IMR-90 (cell line): ENCODE results near the gene SVEP1. TPM values are rescaled to one million over a fixed set of nuclear protein-coding genes. Genes with fewer than 3 reads are reported as not detected.

Experiments
- ATAC-seq: fragments of 200-7000 bp; cut with Tn5 transposase; 2 replicates; pipeline ENCODE4 v1.9.1; 2020; ENCODE audit warnings: low read depth, mild to moderate bottlenecking, moderate library complexity
- BruUV-seq: library from RNA; stranded (reverse); fragments of 400-500 nt; replicated peaks from 2 replicates; lab custom pipeline; 2021; lab: Mats Ljungman, UMichigan
- CTCF ChIA-PET: fragments of 300-600 bp; formaldehyde crosslinking; extraction: SDS; loops from one replicate; lab custom pipeline; 2021; ENCODE audit warnings: antibody characterized with exemption; lab: Yijun Ruan, JAX
- POLR2A ChIA-PET: fragments of 300-600 bp; sonication (Branson Sonifier 250); formaldehyde crosslinking; loops from one replicate; lab custom pipeline; 2022; ENCODE audit warnings: antibody characterized with exemption; ENCODE audit not compliant: unreplicated experiment; lab: Charles Lee
- DNase-seq: peaks from one replicate; pipeline ENCODE4 v3.0.0; 2013
- H2AFZ ChIP-seq: replicated peaks from 2 replicates; pipeline ENCODE3; 2013; ENCODE audit warnings: low read length, mild to moderate bottlenecking; ENCODE audit not compliant: poor library complexity
- H2AK5ac ChIP-seq: 2 replicates; pipeline ENCODE4 v1.6.1; 2013; ENCODE audit warnings: low read depth, low read length, inconsistent platforms
- H2AK9ac ChIP-seq: replicated peaks from 2 replicates; pipeline ENCODE3; 2013; ENCODE audit warnings: mild to moderate bottlenecking, low read depth, low read length, moderate library complexity; ENCODE audit not compliant: poor library complexity
- H2BK120ac ChIP-seq: 2 replicates; pipeline ENCODE4 v1.6.1; 2013; ENCODE audit warnings: low read depth, low read length, inconsistent platforms
- H2BK15ac ChIP-seq: 3 replicates; pipeline ENCODE4 v1.6.1; 2013; ENCODE audit warnings: low read depth, low read length, inconsistent platforms
- H2BK20ac ChIP-seq: 2 replicates; pipeline ENCODE4 v1.6.1; 2013; ENCODE audit warnings: low read depth, mild to moderate bottlenecking, inconsistent platforms, low read length, moderate library complexity
- H2BK5ac ChIP-seq: 2 replicates; pipeline ENCODE4 v1.6.1; 2013; ENCODE audit warnings: mild to moderate bottlenecking, low read depth, low read length, inconsistent platforms; ENCODE audit not compliant: poor library complexity, severe bottlenecking
- H3K14ac ChIP-seq: replicated peaks from 2 replicates; pipeline ENCODE4 v1.6.1; 2013; ENCODE audit warnings: low read depth, low read length, inconsistent platforms
- H3K18ac ChIP-seq: 2 replicates; pipeline ENCODE4 v1.6.1; 2013; ENCODE audit warnings: low read depth, low read length, control low read depth
- H3K23ac ChIP-seq: 2 replicates; pipeline ENCODE4 v1.6.1; 2013; ENCODE audit warnings: low read depth, low read length, inconsistent platforms
- H3K27ac ChIP-seq: 2 replicates; pipeline ENCODE4 v1.5.1; 2013; ENCODE audit warnings: mild to moderate bottlenecking, control low read depth, low read length; ENCODE audit not compliant: insufficient read depth
- H3K27me3 ChIP-seq: 2 replicates; pipeline ENCODE4 v1.6.1; 2013; ENCODE audit warnings: low read length; ENCODE audit not compliant: control insufficient read depth, insufficient read depth
- H3K36me3 ChIP-seq: 2 replicates; pipeline ENCODE4 v1.6.1; 2013; ENCODE audit warnings: low read length, mixed read lengths; ENCODE audit not compliant: control insufficient read depth, insufficient read depth
- H3K4ac ChIP-seq: 2 replicates; pipeline ENCODE4 v1.6.1; 2013; ENCODE audit warnings: low read depth, low read length, inconsistent platforms
- H3K4me1 ChIP-seq: 2 replicates; pipeline ENCODE4 v1.6.1; 2013; ENCODE audit warnings: low read length, mixed read lengths; ENCODE audit not compliant: control insufficient read depth, insufficient read depth
- H3K4me2 ChIP-seq: 2 replicates; pipeline ENCODE4 v1.6.1; 2013; ENCODE audit warnings: low read depth, mild to moderate bottlenecking, control low read depth, low read length, moderate library complexity
- H3K4me3 ChIP-seq: 2 replicates; pipeline ENCODE4 v1.5.1; 2013; ENCODE audit warnings: low read depth, mild to moderate bottlenecking, control low read depth, low read length, moderate library complexity; ENCODE audit not compliant: insufficient read depth
- H3K56ac ChIP-seq: 2 replicates; pipeline ENCODE4 v1.6.1; 2013; ENCODE audit warnings: low read length, inconsistent platforms; ENCODE audit not compliant: insufficient read depth; ENCODE audit errors: extremely low read depth
- H3K79me1 ChIP-seq, 2 experiments: 2 replicates each; pipeline ENCODE4 v1.6.1; 2013; ENCODE audit warnings: low read length in 2 of 2, inconsistent platforms in 1 of 2, low read depth in 1 of 2
- H3K9ac ChIP-seq: 2 replicates; pipeline ENCODE4 v1.6.1; 2013; ENCODE audit warnings: low read depth, low read length, control low read depth
- H3K9me1 ChIP-seq: 2 replicates; pipeline ENCODE4 v1.6.1; 2013; ENCODE audit warnings: low read length, inconsistent platforms; ENCODE audit not compliant: insufficient read depth
- H3K9me3 ChIP-seq: 2 replicates; pipeline ENCODE4 v1.6.1; 2013; ENCODE audit warnings: low read length; ENCODE audit not compliant: control insufficient read depth, insufficient read depth
- H4K20me1 ChIP-seq: 2 replicates; pipeline ENCODE4 v1.6.1; 2013; ENCODE audit warnings: low read length, inconsistent platforms; ENCODE audit not compliant: insufficient read depth
- H4K5ac ChIP-seq: 2 replicates; pipeline ENCODE4 v1.6.1; 2013; ENCODE audit warnings: mild to moderate bottlenecking, low read depth, low read length, control low read depth
- H4K8ac ChIP-seq, 2 experiments: 2 replicates each; pipeline ENCODE4 v1.6.1; 2013; ENCODE audit warnings: low read depth in 2 of 2, low read length in 2 of 2, control low read depth in 1 of 2, inconsistent platforms in 1 of 2
- H4K91ac ChIP-seq: 2 replicates; pipeline ENCODE4 v1.6.1; 2013; ENCODE audit warnings: low read depth, low read length, inconsistent platforms; ENCODE audit not compliant: insufficient read depth
- CEBPB ChIP-seq: IDR thresholded peaks from 2 replicates; pipeline ENCODE4 v1.6.1; 2012; ENCODE audit warnings: low read depth, low read length, improper control_type of control experiment
- CHD1 ChIP-seq: IDR thresholded peaks from 2 replicates; pipeline ENCODE4 v1.6.1; 2012; ENCODE audit warnings: low read depth, low read length, improper control_type of control experiment
- WGBS, 2 experiments: methylation state at CpG; one replicate each; pipeline versions ENCODE4 v1.1.5 to v1.1.7; 2013; ENCODE audit warnings: missing lambda C conversion rate in 2 of 2; ENCODE audit not compliant: insufficient read length in 1 of 2; ENCODE audit errors: extremely low coverage in 2 of 2; 5-methylcytosine and 5-hydroxymethylcytosine counted together
- dilution Hi-C: fragments of 300-500 bp; cut with HindIII; formaldehyde crosslinking; loops from one replicate; pipeline ENCODE4 v1.14.3; 2018; ENCODE audit warnings: low sequenced_read_pairs; ENCODE audit not compliant: unreplicated experiment
- in situ Hi-C: fragments of 300-500 bp; cut with MboI; formaldehyde crosslinking; loops from 3 replicates; pipeline ENCODE4 v1.14.3; 2019; ENCODE audit warnings: low sequenced_read_pairs, inconsistent platforms, mixed read lengths
- intact Hi-C: fragments of 100-400 bp; cut with micrococcal nuclease; formaldehyde crosslinking; loops from 2 replicates; pipeline ENCODE4 v1.10.0; 2022
- polyA plus RNA-seq, 3 experiments: library from polyadenylated mRNA; depleted of rRNA; stranded (reverse); fragments of >200 nt; gene quantifications; 2 replicates each; pipeline ENCODE4 v1.2.3, GENCODE V29; 2012; ENCODE audit warnings: low replicate concordance in 1 of 3
- total RNA-seq: library from RNA; depleted of rRNA; stranded (reverse); fragments of >200 nt; gene quantifications from 2 replicates; pipeline ENCODE4 v1.2.3, GENCODE V29; 2012

Gene SVEP1
- total and polyA plus RNA-seq, 2 of the 4 experiments (the other 2 are of a cell fraction) = 4.8 to 16.7 TPM

DNA sequence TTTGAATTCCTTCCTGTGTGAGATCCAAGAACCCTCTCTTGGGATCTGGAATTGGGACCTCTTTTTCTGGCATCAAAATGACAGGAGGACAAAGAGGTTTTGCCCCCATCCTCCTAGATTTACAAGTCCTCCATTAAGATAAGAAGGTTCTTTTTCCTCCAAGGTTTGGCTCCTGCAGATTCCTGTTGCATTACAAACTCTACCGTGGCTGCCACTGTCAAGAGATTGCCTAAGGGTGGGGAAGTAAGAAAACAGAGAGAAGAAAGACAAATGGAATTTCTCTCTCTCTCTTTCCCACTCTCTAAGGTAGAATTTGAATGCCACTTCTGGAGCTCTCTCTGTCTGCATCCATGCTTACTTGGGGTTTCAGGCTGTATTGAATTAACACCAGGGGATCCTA lies 12.0 kb upstream of the SVEP1 start:
- BruUV-seq = no TSS peak
- in situ Hi-C loops (no loop called here), dilution Hi-C loops (no loop called here), intact Hi-C loops (no loop called here)
- TF ChIP-seq CHD1 (no peak), CEBPB (peak; percentile 60; the same call in 1 of the 2 replicates)
- Histone ChIP-seq H2BK120ac (peak overlapping the region; percentile 35; the same call in 1 of the 2 replicates), H4K20me1 (no peaks in the 10 kb centered on the region), H3K27ac (no peak overlapping the region), H3K14ac (0 out of 2 replicates have a peak overlapping the region, but pooled peaks have one; percentile 14), H3K23ac (no peak overlapping the region), H2AK5ac (no peak overlapping the region), H3K4ac (no peak overlapping the region), H2BK15ac (no peak overlapping the region), H3K4me3 (no peak overlapping the region), H3K4me1 (peaks cover 10% of the 10 kb centered on the region), H4K8ac (peak overlapping the region in 1 of 2 experiments; percentile 29; a peak in 1 of 4 replicates), H4K91ac (no peak overlapping the region), H3K9me1 (no peaks in the 10 kb centered on the region), H3K36me3 (no peaks in the 10 kb centered on the region), H3K4me2 (peak overlapping the region; percentile 62; the same call in 1 of the 2 replicates), H3K18ac (peak overlapping the region; percentile 79; the same call in 1 of the 2 replicates), H3K56ac (no peak overlapping the region), H2AK9ac (no peak overlapping the region), H3K27me3 (no peaks in the 10 kb centered on the region), H2BK20ac (no peak overlapping the region), H3K9me3 (0 out of 2 replicates have a peak, but pooled peaks cover 3% of the 10 kb centered on the region), H3K79me1 (no peaks in the 10 kb centered on the region), H2BK5ac (peak overlapping the region; percentile 51), H4K5ac (peak overlapping the region; percentile 77; the same call in 1 of the 2 replicates), H2AFZ (no peak overlapping the region), H3K9ac (no peak overlapping the region)
- no CpG with 5 or more reads among the region's 1 CpG for WGBS, 2 experiments
- ATAC-seq (peak; percentile 30; the same call in 1 of the 2 replicates), DNase-seq (peak; percentile 49)
- POLR2A ChIA-PET = no interaction called here
- CTCF ChIA-PET = interaction anchor here (0.6 kb wide), 1 partner anchor 8 kb away, joined by 3 read pairs; no protein-coding TSS in a partner anchor
